ENCODE measurements around the gene SPTLC2.

DNA sequence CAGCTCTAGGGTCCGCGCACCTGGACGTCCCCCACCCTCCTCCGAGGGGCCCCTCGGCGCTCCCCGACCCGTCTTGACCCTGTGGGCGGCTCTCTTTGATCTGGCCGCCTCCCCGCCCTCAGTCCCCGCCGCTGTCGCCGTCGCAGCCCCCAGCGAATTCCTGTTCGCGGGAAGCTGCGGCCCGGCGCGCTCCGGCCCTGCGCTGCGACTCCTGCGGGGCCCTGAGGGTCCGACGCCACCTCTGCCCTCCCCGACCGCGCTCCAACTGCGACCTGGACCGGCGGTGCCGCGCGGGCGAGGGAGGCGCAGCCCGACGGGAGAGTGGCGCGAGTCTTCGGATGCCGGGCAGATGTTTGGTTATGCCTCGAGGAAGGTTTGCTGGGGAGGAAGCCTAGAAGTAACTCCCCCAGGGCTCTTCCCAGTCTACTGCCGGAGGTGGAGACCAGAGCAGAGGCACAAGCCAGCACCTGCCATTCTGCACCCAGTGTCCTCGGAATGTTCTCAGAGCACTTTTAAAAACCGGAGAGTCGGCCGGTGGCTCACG, 117.4 kb downstream of the SPTLC2 start:
- TF ChIP-seq, protein P1, sequence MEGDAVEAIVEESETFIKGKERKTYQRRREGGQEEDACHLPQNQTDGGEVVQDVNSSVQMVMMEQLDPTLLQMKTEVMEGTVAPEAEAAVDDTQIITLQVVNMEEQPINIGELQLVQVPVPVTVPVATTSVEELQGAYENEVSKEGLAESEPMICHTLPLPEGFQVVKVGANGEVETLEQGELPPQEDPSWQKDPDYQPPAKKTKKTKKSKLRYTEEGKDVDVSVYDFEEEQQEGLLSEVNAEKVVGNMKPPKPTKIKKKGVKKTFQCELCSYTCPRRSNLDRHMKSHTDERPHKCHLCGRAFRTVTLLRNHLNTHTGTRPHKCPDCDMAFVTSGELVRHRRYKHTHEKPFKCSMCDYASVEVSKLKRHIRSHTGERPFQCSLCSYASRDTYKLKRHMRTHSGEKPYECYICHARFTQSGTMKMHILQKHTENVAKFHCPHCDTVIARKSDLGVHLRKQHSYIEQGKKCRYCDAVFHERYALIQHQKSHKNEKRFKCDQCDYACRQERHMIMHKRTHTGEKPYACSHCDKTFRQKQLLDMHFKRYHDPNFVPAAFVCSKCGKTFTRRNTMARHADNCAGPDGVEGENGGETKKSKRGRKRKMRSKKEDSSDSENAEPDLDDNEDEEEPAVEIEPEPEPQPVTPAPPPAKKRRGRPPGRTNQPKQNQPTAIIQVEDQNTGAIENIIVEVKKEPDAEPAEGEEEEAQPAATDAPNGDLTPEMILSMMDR (IDR thresholded peaks at IDR 0.05): no peak
- TF ChIP-seq POLR2AphosphoS5 (IDR thresholded peaks at IDR 0.05): no peak
- no peak for TF ChIP-seq POLR2A (IDR thresholded peaks at IDR 0.05)

All from prostate gland (tissue), 2 donors.